Fibroblast of lung (primary cell): ENCODE measurements around the gene OR6S1.

ENCODE experiments used
- EZH2 ChIP-seq: IDR thresholded peaks from 2 replicates; pipeline ENCODE4 v1.5.1; 2012; ENCODE audit warnings: low read length, control low read depth, mild to moderate bottlenecking; ENCODE audit errors: missing control alignments
- TF ChIP-seq, protein P1 (sequence below), 2 donors: IDR thresholded peaks in 1 of 2; conservative IDR thresholded peaks in 1 of 2; 1 replicate in 1 of 2; 2 replicates in 1 of 2; pipeline ENCODE4 v1.5.1; 2011 to 2012; ENCODE audit warnings: low read length in 2 of 2, control low read depth in 1 of 2, inconsistent platforms in 1 of 2, low read depth in 1 of 2, mild to moderate bottlenecking in 1 of 2

DNA sequence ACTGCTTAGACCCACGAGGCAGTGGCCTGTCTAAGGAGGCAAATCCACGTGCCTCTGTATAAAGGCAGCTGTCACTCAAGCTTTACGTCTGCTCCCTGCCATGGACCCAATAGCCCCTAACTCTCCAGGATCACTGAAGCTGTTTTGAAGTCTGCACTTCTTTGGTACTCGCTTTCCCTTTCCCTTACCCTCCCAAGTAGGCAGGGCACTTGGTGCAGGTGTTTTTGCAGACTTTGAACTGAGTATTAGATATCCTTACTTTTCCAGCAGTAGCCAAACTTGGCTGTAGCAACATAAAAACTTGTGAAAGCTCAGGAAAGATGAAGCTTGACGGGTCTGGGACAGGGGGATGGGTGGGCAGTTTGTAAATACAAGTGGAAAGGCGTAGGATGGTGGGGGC, 17.8 kb upstream of the OR6S1 start:
- TF ChIP-seq, protein P1, sequence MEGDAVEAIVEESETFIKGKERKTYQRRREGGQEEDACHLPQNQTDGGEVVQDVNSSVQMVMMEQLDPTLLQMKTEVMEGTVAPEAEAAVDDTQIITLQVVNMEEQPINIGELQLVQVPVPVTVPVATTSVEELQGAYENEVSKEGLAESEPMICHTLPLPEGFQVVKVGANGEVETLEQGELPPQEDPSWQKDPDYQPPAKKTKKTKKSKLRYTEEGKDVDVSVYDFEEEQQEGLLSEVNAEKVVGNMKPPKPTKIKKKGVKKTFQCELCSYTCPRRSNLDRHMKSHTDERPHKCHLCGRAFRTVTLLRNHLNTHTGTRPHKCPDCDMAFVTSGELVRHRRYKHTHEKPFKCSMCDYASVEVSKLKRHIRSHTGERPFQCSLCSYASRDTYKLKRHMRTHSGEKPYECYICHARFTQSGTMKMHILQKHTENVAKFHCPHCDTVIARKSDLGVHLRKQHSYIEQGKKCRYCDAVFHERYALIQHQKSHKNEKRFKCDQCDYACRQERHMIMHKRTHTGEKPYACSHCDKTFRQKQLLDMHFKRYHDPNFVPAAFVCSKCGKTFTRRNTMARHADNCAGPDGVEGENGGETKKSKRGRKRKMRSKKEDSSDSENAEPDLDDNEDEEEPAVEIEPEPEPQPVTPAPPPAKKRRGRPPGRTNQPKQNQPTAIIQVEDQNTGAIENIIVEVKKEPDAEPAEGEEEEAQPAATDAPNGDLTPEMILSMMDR (conservative IDR thresholded peaks at IDR 0.05 in 1 of 2, IDR thresholded peaks at IDR 0.05 in 1 of 2; ENCODE audit: low read depth in 1 of 2, low read length in 2 of 2) = no peak
- no peak for TF ChIP-seq EZH2
